Upper lobe of right lung (tissue), 1 donor: ENCODE measurements around the gene CFAP100. TPM values are rescaled to one million over a fixed set of nuclear protein-coding genes. Genes with fewer than 3 reads are reported as not detected.

ENCODE experiments used
- ATAC-seq: fragments of 200-7000 bp; cut with Tn5 transposase; one replicate; pipeline ENCODE4 v1.9.1; 2020; ENCODE audit warnings: mild to moderate bottlenecking, moderate library complexity
- DNase-seq: peaks from one replicate; pipeline ENCODE4 v3.0.0-alpha.2; 2020
- H3K27ac ChIP-seq: fragments of 200-600 bp; one replicate; pipeline ENCODE4 v1.8.0; 2022
- H3K27me3 ChIP-seq: fragments of 200-600 bp; one replicate; pipeline ENCODE4 v1.8.0; 2022; ENCODE audit warnings: mild to moderate bottlenecking
- H3K36me3 ChIP-seq: fragments of 200-600 bp; one replicate; pipeline ENCODE4 v1.8.0; 2022
- H3K4me1 ChIP-seq: fragments of 200-600 bp; one replicate; pipeline ENCODE4 v1.8.0; 2022
- H3K4me3 ChIP-seq: fragments of 200-600 bp; one replicate; pipeline ENCODE4 v1.8.0; 2022; ENCODE audit warnings: mild to moderate bottlenecking
- H3K9me3 ChIP-seq: fragments of 200-600 bp; one replicate; pipeline ENCODE4 v1.8.0; 2022
- intact Hi-C: fragments of 100-400 bp; cut with DNase I; formaldehyde crosslinking; loops from one replicate; pipeline ENCODE4 v1.11.0; 2022
- total RNA-seq: library from RNA; stranded (reverse); fragmentation: NEBNext Ultra II Directional; extraction: Animal tissue kit (Norgen Biotek cat#: 25700); gene quantifications from one replicate; pipeline ENCODE4 v1.2.1, GENCODE V29; 2021
- TF ChIP-seq, protein P1 (sequence below): fragments of 200-600 bp; IDR thresholded peaks from one replicate; pipeline ENCODE4 v1.8.0; 2022; ENCODE audit warnings: antibody characterized with exemption
- donor health status: DM: no; HTN: yes; CAD: no; lungs with severe emphysema.

CFAP100 gene
- total RNA-seq, 1 donor from 2014 or later, result not detected

DNA sequence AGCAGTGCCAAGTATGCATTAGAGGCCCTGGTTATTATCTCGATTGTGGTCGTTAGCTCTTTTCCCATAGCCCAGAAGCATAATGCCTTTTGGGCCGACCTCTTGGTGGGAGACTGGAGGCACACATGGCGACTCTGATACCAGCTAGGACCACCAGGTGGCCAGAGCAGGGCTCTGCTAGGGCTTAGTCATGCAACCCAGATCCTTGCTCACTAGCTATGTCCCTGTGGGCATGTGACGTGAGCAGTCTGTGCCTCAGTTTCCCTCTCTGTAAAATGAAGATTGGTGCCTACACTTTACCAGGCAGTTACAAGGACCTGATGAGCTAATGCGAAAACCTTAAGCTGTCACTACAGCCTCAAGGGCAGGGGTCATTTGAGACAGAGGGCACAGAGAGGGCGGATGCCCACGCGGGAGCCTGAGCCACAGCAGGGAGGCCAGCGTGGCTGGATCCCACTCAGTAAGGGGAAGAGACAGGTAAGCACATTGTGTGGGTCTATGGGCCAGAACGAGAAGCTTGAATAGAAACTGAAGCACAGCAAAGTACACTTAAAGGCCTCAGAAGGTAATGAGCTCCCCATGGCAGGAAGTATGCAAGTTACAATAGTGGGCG is 46.3 kb upstream of the CFAP100 start:
- DNase-seq (no peak), ATAC-seq (no peak)
- Histone ChIP-seq H3K9me3 (no peaks in the 10 kb centered on the region), H3K4me1 (peaks cover 24% of the 10 kb centered on the region), H3K27me3 (no peaks in the 10 kb centered on the region), H3K36me3 (peaks cover 34% of the 10 kb centered on the region), H3K27ac (no peak overlapping the region), H3K4me3 (no peak overlapping the region)
- TF ChIP-seq, protein P1, sequence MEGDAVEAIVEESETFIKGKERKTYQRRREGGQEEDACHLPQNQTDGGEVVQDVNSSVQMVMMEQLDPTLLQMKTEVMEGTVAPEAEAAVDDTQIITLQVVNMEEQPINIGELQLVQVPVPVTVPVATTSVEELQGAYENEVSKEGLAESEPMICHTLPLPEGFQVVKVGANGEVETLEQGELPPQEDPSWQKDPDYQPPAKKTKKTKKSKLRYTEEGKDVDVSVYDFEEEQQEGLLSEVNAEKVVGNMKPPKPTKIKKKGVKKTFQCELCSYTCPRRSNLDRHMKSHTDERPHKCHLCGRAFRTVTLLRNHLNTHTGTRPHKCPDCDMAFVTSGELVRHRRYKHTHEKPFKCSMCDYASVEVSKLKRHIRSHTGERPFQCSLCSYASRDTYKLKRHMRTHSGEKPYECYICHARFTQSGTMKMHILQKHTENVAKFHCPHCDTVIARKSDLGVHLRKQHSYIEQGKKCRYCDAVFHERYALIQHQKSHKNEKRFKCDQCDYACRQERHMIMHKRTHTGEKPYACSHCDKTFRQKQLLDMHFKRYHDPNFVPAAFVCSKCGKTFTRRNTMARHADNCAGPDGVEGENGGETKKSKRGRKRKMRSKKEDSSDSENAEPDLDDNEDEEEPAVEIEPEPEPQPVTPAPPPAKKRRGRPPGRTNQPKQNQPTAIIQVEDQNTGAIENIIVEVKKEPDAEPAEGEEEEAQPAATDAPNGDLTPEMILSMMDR, result peak; percentile 18
- intact Hi-C loops, result no loop called here

- peaks cover 29% of the 10 kb centered on the region for H3K4me1 ChIP-seq
- H3K27me3 ChIP-seq, result no peaks in the 10 kb centered on the region
- ATAC-seq (no peak), DNase-seq (peak; percentile 51)
- no peak overlapping the region for H3K4me3 ChIP-seq
- no peak overlapping the region for H3K27ac ChIP-seq
- intact Hi-C loops, result no loop called here
- H3K36me3 ChIP-seq, result peaks cover 34% of the 10 kb centered on the region
- H3K9me3 ChIP-seq, result no peaks in the 10 kb centered on the region
- TF ChIP-seq, protein P1, result no peak
These were observed 45.6 kb upstream of the CFAP100 start for GRCh38 chr3:126349071-126349470.

GRCh38 chr3:126349611-126350501 is 44.9 kb upstream of the CFAP100 start:
- H3K36me3 ChIP-seq, result peaks cover 34% of the 10 kb centered on the region
- H3K27ac ChIP-seq, result no peak overlapping the region
- peak; percentile 47 for DNase-seq
- TF ChIP-seq, protein P1, result no peak
- intact Hi-C loops, result no loop called here
- H3K9me3 ChIP-seq, result no peaks in the 10 kb centered on the region
- no peak for ATAC-seq
- no peaks in the 10 kb centered on the region for H3K27me3 ChIP-seq
- peaks cover 37% of the 10 kb centered on the region for H3K4me1 ChIP-seq
- no peak overlapping the region for H3K4me3 ChIP-seq

DNA sequence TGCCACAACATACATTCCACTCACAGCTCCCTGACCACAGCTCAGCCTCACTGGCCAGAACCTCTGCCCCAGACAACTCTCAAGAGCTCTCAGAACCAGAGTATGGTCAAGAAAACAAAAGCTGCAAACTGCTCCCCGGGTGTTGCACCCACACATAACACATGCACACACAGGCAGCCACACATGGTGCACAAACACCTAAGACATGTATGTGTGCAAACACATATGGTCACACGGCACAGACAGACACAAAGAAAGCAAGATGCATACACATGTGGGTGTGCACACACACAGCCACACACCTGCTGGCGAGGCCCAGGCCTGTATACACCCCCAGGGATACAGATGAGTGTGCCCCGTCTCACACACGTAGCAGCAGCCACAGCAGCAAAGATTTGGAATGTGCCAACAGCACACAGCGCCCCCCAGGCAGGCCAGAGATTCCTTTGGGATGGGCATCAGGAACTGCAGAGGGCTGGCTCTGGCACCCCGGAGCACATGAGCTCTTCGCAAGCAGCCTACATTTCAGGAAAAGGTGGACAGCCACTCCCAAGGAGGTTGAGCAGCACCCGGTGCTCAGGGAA is 44.1 kb upstream of the CFAP100 start:
- Histone ChIP-seq H3K4me1 (peaks cover 42% of the 10 kb centered on the region), H3K9me3 (no peaks in the 10 kb centered on the region), H3K4me3 (no peak overlapping the region), H3K36me3 (peaks cover 33% of the 10 kb centered on the region), H3K27ac (no peak overlapping the region), H3K27me3 (no peaks in the 10 kb centered on the region)
- intact Hi-C loops, result no loop called here
- TF ChIP-seq, protein P1, result no peak
- DNase-seq (peak; percentile 42), ATAC-seq (no peak)

DNA sequence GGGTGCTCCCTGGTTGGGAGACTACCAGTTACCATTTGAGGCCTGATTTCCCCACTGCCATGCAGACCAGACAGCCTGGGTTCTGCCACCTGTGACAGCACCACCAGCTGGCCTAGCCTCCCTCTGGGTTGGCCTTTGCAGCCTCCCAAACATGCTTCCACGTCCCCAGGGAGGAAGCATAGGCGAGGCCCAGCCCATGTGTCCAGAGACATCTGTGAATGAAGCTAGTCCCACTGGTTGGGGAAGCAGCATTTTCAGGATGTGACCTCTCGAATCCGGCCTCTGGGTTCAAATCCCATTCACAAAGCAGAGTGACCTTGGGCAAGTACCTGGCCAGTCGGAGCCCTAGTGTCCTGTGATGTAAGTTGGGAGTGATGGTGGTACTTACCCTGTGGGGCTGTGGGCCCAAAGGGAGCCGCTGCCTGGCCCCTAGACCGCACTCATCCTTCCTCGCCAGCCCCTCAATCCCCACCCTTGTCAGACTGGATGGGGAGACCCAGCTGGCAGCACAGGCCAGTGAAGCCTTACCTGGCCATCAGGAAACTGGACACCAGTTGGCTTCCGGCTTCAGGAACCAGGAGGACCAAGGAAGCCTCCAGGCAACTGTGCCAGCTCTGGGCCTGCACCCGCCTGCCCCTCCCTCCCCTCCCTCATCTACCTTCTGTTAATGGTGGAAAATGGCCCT is 43.5 kb upstream of the CFAP100 start:
- Histone ChIP-seq H3K27ac (no peak overlapping the region), H3K4me3 (no peak overlapping the region), H3K4me1 (peaks cover 42% of the 10 kb centered on the region), H3K27me3 (no peaks in the 10 kb centered on the region), H3K9me3 (no peaks in the 10 kb centered on the region), H3K36me3 (peaks cover 26% of the 10 kb centered on the region)
- TF ChIP-seq, protein P1, result no peak
- DNase-seq (peak; percentile 46), ATAC-seq (no peak)
- intact Hi-C loops, result no loop called here
